ENCODE measurements around the gene PKNOX2.

The PKNOX2 gene

GRCh38 chr11:125381499-125382044, 217.0 kb downstream of the PKNOX2 start:
- no peak for DNase-seq (ENCODE audit: low read depth)

GRCh38 chr11:125382314-125382791, 217.8 kb downstream of the PKNOX2 start:
- no peak for DNase-seq (ENCODE audit: low read depth)

GRCh38 chr11:125382822-125383221, 218.3 kb downstream of the PKNOX2 start:
- no peak for DNase-seq (ENCODE audit: low read depth)

GRCh38 chr11:125384825-125385224, 220.3 kb downstream of the PKNOX2 start:
- DNase-seq (ENCODE audit: low read depth): no peak

- DNase-seq (ENCODE audit: low read depth): no peak
Measured at GRCh38 chr11:125387901-125388300, 223.3 kb downstream of the PKNOX2 start.

- DNase-seq (ENCODE audit: low read depth): no peak
Measured at GRCh38 chr11:125388611-125389010, 224.1 kb downstream of the PKNOX2 start.

GRCh38 chr11:125389339-125390166, 225.0 kb downstream of the PKNOX2 start:
- no peak for DNase-seq (ENCODE audit: low read depth)

- no peak for DNase-seq (ENCODE audit: low read depth)
Measured at GRCh38 chr11:125390946-125391345, 226.4 kb downstream of the PKNOX2 start.

GRCh38 chr11:125393331-125393730, 228.8 kb downstream of the PKNOX2 start:
- no peak for DNase-seq (ENCODE audit: low read depth)

GRCh38 chr11:125394296-125394695, 229.7 kb downstream of the PKNOX2 start:
- no peak for DNase-seq (ENCODE audit: low read depth)

GRCh38 chr11:125397421-125397820, 232.9 kb downstream of the PKNOX2 start:
- no peak for DNase-seq (ENCODE audit: low read depth)

GRCh38 chr11:125398475-125398874, 233.9 kb downstream of the PKNOX2 start:
- no peak for DNase-seq (ENCODE audit: low read depth)

GRCh38 chr11:125398994-125399640, 234.6 kb downstream of the PKNOX2 start:
- DNase-seq (ENCODE audit: low read depth): no peak

GRCh38 chr11:125399945-125400344, 235.4 kb downstream of the PKNOX2 start:
- no peak for DNase-seq (ENCODE audit: low read depth)

GRCh38 chr11:125401235-125401634, 236.7 kb downstream of the PKNOX2 start:
- DNase-seq (ENCODE audit: low read depth): no peak

GRCh38 chr11:125401746-125402145, 237.2 kb downstream of the PKNOX2 start:
- no peak for DNase-seq (ENCODE audit: low read depth)

- DNase-seq (ENCODE audit: low read depth): no peak
Measured at GRCh38 chr11:125402435-125402834, 237.9 kb downstream of the PKNOX2 start.

GRCh38 chr11:125404157-125404810, 239.7 kb downstream of the PKNOX2 start:
- no peak for DNase-seq (ENCODE audit: low read depth)

GRCh38 chr11:125404811-125405790, 240.6 kb downstream of the PKNOX2 start:
- DNase-seq (ENCODE audit: low read depth): peak; percentile 39

- DNase-seq (ENCODE audit: low read depth): no peak
Measured at GRCh38 chr11:125407046-125407445, 242.5 kb downstream of the PKNOX2 start.

GRCh38 chr11:125408311-125408711, 243.8 kb downstream of the PKNOX2 start:
- no peak for DNase-seq (ENCODE audit: low read depth)

Measured in T follicular helper cell (primary cell).